HG03460 (cell line): ENCODE data around the gene DUSP23.

Experiments
- ATAC-seq: cut with Tn5 transposase; IDR thresholded peaks from one replicate; pipeline ENCODE4 v1.9.1; 2021; ENCODE audit not compliant: unreplicated experiment

DUSP23 gene

GRCh38 chr1:159783724-159784123, 3.0 kb downstream of the DUSP23 start:
- no peak for ATAC-seq

- no peak for ATAC-seq
Measured at GRCh38 chr1:159786465-159786864, 5.7 kb downstream of the DUSP23 start.

GRCh38 chr1:159786966-159787365, 6.2 kb downstream of the DUSP23 start:
- ATAC-seq = no peak

- no peak for ATAC-seq
Measured at GRCh38 chr1:159790237-159790917, 9.6 kb downstream of the DUSP23 start.

- ATAC-seq = no peak
Measured at GRCh38 chr1:159791031-159791430, 10.3 kb downstream of the DUSP23 start.

- ATAC-seq = no peak
Measured at GRCh38 chr1:159791461-159791860, 10.7 kb downstream of the DUSP23 start.

GRCh38 chr1:159795534-159795933, 14.8 kb downstream of the DUSP23 start:
- ATAC-seq = no peak

GRCh38 chr1:159798893-159799292, 18.1 kb downstream of the DUSP23 start:
- no peak for ATAC-seq

GRCh38 chr1:159799446-159799985, 18.8 kb downstream of the DUSP23 start:
- ATAC-seq = no peak

- peak; percentile 60 for ATAC-seq
Measured at GRCh38 chr1:159800177-159800930, 19.6 kb downstream of the DUSP23 start.

GRCh38 chr1:159802111-159802510, 21.3 kb downstream of the DUSP23 start, which contains the start of gene FCRL6:
TSS of gene FCRL6 (plus strand) at chr1:159802360. CDS start at chr1:159802425, 65 bp downstream.
- ATAC-seq = no peak

- no peak for ATAC-seq
Measured at GRCh38 chr1:159803956-159804689, 23.4 kb downstream of the DUSP23 start.

GRCh38 chr1:159804924-159805323, 24.2 kb downstream of the DUSP23 start:
- no peak for ATAC-seq

- no peak for ATAC-seq
Measured at GRCh38 chr1:159815926-159816325, 35.2 kb downstream of the DUSP23 start.

- ATAC-seq = no peak
Measured at GRCh38 chr1:159817276-159818041, 36.7 kb downstream of the DUSP23 start.

- no peak for ATAC-seq
Measured at GRCh38 chr1:159821171-159821867, 40.6 kb downstream of the DUSP23 start.

- no peak for ATAC-seq
Measured at GRCh38 chr1:159823406-159823805, 42.6 kb downstream of the DUSP23 start.

GRCh38 chr1:159825564-159825963, 44.8 kb downstream of the DUSP23 start:
- no peak for ATAC-seq

- peak; percentile 46 for ATAC-seq
Measured at GRCh38 chr1:159826441-159827101, 45.8 kb downstream of the DUSP23 start, which contains the start of gene SLAMF8. TSS of gene SLAMF8 (plus strand) at chr1:159826873. CDS start at chr1:159826899, 26 bp downstream.
